Vagina (tissue), 2 donors: ENCODE data around the gene PDK1.

Experiments used
- POLR2A ChIP-seq, 2 donors: fragments of 450-650 bp; IDR thresholded peaks; one replicate each; pipeline ENCODE4 v1.6.1; 2017; ENCODE audit warnings: antibody characterized with exemption in 2 of 2, mild to moderate bottlenecking in 2 of 2, moderate library complexity in 2 of 2
- POLR2AphosphoS5 ChIP-seq, 2 donors: sonication (generic); formaldehyde crosslinking; IDR thresholded peaks; one replicate each; pipeline ENCODE4 v1.9.0; 2017; ENCODE audit warnings: antibody characterized with exemption in 2 of 2, mild to moderate bottlenecking in 2 of 2, low read depth in 1 of 2; ENCODE audit not compliant: insufficient read depth in 1 of 2
- TF ChIP-seq, protein P1 (sequence below), 3 experiments: fragments of 450-650 bp in 2 of 3; fragments of 200-600 bp in 1 of 3; sonication (generic) in 1 of 3; IDR thresholded peaks; one replicate each; pipeline ENCODE4 v1.5.1; 2017 to 2019; ENCODE audit warnings: antibody characterized with exemption in 3 of 3, mild to moderate bottlenecking in 2 of 3, moderate library complexity in 2 of 3

- TF ChIP-seq POLR2A (IDR thresholded peaks at IDR 0.05): no peak
- TF ChIP-seq, protein P1, sequence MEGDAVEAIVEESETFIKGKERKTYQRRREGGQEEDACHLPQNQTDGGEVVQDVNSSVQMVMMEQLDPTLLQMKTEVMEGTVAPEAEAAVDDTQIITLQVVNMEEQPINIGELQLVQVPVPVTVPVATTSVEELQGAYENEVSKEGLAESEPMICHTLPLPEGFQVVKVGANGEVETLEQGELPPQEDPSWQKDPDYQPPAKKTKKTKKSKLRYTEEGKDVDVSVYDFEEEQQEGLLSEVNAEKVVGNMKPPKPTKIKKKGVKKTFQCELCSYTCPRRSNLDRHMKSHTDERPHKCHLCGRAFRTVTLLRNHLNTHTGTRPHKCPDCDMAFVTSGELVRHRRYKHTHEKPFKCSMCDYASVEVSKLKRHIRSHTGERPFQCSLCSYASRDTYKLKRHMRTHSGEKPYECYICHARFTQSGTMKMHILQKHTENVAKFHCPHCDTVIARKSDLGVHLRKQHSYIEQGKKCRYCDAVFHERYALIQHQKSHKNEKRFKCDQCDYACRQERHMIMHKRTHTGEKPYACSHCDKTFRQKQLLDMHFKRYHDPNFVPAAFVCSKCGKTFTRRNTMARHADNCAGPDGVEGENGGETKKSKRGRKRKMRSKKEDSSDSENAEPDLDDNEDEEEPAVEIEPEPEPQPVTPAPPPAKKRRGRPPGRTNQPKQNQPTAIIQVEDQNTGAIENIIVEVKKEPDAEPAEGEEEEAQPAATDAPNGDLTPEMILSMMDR (IDR thresholded peaks at IDR 0.05): no peak
- TF ChIP-seq POLR2AphosphoS5 (IDR thresholded peaks at IDR 0.05; ENCODE audit: insufficient read depth in 1 of 2, low read depth in 1 of 2): no peak
Measured at GRCh38 chr2:172642301-172643020, 86.6 kb downstream of the PDK1 start.
